GM12874 (cell line): ENCODE measurements around the gene ZBBX.

Source experiments
- CTCF ChIP-seq: IDR thresholded peaks from 2 replicates; pipeline ENCODE4 v1.5.1; 2011; ENCODE audit warnings: low read depth, mild to moderate bottlenecking, control low read depth, low read length, moderate library complexity; ENCODE audit not compliant: insufficient read depth

Gene ZBBX

GRCh38 chr3:167203062-167203461 lies 177.0 kb downstream of the ZBBX start:
- TF ChIP-seq CTCF = no peak

GRCh38 chr3:167198949-167199600 lies 181.0 kb downstream of the ZBBX start:
- TF ChIP-seq CTCF = no peak
